ENCODE data around the gene ACTN1.

- no peak for TF ChIP-seq POLR2AphosphoS5 (IDR thresholded peaks at IDR 0.05; ENCODE audit: low read depth)
- TF ChIP-seq, protein P1, sequence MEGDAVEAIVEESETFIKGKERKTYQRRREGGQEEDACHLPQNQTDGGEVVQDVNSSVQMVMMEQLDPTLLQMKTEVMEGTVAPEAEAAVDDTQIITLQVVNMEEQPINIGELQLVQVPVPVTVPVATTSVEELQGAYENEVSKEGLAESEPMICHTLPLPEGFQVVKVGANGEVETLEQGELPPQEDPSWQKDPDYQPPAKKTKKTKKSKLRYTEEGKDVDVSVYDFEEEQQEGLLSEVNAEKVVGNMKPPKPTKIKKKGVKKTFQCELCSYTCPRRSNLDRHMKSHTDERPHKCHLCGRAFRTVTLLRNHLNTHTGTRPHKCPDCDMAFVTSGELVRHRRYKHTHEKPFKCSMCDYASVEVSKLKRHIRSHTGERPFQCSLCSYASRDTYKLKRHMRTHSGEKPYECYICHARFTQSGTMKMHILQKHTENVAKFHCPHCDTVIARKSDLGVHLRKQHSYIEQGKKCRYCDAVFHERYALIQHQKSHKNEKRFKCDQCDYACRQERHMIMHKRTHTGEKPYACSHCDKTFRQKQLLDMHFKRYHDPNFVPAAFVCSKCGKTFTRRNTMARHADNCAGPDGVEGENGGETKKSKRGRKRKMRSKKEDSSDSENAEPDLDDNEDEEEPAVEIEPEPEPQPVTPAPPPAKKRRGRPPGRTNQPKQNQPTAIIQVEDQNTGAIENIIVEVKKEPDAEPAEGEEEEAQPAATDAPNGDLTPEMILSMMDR (conservative IDR thresholded peaks at IDR 0.05; ENCODE audit: low read depth in 2 of 2), result no peak
- TF ChIP-seq, protein P2, sequence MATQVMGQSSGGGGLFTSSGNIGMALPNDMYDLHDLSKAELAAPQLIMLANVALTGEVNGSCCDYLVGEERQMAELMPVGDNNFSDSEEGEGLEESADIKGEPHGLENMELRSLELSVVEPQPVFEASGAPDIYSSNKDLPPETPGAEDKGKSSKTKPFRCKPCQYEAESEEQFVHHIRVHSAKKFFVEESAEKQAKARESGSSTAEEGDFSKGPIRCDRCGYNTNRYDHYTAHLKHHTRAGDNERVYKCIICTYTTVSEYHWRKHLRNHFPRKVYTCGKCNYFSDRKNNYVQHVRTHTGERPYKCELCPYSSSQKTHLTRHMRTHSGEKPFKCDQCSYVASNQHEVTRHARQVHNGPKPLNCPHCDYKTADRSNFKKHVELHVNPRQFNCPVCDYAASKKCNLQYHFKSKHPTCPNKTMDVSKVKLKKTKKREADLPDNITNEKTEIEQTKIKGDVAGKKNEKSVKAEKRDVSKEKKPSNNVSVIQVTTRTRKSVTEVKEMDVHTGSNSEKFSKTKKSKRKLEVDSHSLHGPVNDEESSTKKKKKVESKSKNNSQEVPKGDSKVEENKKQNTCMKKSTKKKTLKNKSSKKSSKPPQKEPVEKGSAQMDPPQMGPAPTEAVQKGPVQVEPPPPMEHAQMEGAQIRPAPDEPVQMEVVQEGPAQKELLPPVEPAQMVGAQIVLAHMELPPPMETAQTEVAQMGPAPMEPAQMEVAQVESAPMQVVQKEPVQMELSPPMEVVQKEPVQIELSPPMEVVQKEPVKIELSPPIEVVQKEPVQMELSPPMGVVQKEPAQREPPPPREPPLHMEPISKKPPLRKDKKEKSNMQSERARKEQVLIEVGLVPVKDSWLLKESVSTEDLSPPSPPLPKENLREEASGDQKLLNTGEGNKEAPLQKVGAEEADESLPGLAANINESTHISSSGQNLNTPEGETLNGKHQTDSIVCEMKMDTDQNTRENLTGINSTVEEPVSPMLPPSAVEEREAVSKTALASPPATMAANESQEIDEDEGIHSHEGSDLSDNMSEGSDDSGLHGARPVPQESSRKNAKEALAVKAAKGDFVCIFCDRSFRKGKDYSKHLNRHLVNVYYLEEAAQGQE (IDR thresholded peaks at IDR 0.05; ENCODE audit: unreplicated experiment), result no peak
Observed at GRCh38 chr14:68935761-68936214, 43.3 kb downstream of the ACTN1 start.
